Keratinocyte (primary cell): ENCODE results near the gene TMEM115.

Experiments
- EZH2 ChIP-seq: IDR thresholded peaks from one replicate; pipeline ENCODE4 v1.6.1; 2012; ENCODE audit warnings: inconsistent platforms, mild to moderate bottlenecking, low read length, moderate library complexity
- TF ChIP-seq, protein P1 (sequence below), 3 experiments: IDR thresholded peaks in 1 of 3; conservative IDR thresholded peaks in 1 of 3; optimal IDR thresholded peaks in 1 of 3; 2 replicates in 2 of 3; 3 replicates in 1 of 3; pipeline versions ENCODE3 to v1.5.1; 2011; ENCODE audit warnings: low read length in 3 of 3, mild to moderate bottlenecking in 3 of 3, moderate library complexity in 2 of 3, control low read depth in 1 of 3, inconsistent platforms in 1 of 3; ENCODE audit not compliant: insufficient read depth in 2 of 3; ENCODE audit errors: extremely low read depth in 1 of 3

DNA sequence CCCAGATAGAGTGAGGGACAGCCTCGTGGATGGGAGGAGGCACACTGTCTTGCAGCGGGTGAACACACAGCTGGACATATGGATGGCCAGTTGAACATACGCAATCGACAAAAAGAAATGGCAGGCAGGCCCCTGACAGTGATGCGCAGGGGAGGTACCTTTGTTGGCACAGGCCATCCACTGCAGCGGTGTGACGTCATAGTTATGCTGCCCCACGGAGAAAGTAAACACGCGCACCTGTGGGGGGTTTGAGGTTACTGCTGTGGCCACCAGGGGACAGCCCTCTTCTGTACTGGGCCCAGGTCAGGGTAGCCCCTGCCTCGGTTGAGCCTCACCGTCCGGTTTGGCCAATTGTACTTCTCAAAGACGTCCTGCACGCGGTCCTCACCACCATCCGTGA, 19.4 kb upstream of the TMEM115 start:
- TF ChIP-seq, protein P1, sequence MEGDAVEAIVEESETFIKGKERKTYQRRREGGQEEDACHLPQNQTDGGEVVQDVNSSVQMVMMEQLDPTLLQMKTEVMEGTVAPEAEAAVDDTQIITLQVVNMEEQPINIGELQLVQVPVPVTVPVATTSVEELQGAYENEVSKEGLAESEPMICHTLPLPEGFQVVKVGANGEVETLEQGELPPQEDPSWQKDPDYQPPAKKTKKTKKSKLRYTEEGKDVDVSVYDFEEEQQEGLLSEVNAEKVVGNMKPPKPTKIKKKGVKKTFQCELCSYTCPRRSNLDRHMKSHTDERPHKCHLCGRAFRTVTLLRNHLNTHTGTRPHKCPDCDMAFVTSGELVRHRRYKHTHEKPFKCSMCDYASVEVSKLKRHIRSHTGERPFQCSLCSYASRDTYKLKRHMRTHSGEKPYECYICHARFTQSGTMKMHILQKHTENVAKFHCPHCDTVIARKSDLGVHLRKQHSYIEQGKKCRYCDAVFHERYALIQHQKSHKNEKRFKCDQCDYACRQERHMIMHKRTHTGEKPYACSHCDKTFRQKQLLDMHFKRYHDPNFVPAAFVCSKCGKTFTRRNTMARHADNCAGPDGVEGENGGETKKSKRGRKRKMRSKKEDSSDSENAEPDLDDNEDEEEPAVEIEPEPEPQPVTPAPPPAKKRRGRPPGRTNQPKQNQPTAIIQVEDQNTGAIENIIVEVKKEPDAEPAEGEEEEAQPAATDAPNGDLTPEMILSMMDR (optimal IDR thresholded peaks at IDR 0.05 in 1 of 3, IDR thresholded peaks at IDR 0.05 in 1 of 3, conservative IDR thresholded peaks at IDR 0.05 in 1 of 3; ENCODE audit: extremely low read depth in 1 of 3, insufficient read depth in 2 of 3, low read length in 3 of 3) = no peak
- no peak for TF ChIP-seq EZH2
